ENCODE results near the gene ZNRF3. TPM values are rescaled to one million over a fixed set of nuclear protein-coding genes. Genes with fewer than 3 reads are reported as not detected.

The ZNRF3 gene
- total RNA-seq, 1 donor from 2014 or later = 2.0 TPM

- no peak for DNase-seq (ENCODE audit: low read depth in 2 of 2)
Measured at GRCh38 chr22:29009148-29009547, 125.8 kb downstream of the ZNRF3 start.

DNA sequence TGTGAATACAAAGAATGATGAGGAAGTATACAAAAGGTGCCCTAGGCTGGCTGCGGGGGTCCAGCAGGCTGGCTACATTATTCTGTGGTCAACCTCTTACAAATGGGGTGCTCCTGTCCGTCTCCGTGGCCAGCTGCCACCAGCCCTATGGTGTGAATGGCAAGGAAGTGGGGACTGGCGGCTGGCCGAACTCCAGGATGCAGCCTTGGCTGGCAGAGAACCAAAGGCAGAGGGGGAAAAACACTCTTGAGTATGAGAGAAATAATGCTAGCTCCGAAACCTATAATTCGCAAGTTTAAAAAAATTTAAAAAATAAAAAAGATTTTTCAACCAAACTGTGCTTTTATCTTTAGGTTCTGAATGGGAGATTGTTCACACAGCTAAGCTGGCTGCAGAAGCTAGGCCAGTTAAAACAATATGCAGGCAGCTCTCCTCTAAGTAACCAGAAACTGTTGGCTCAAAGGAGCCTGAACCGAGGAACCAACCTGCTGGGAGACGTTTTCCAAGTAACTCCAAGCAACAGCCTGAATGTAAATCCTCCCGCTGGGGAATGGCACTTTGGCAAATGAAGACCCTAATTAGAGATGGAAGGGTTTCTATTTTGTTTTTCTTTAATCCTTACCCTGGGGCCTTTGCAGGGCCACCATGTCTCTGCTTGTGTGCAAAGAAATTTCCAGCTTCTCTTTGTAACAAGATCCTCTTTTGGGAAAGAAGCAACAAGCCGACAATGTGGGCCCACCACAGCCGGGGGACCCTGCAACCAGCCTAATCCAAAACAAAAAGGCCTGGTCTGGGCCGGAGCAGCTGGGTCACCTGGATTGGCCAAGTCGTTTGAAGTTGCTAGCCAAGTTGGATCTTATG lies 128.1 kb downstream of the ZNRF3 start:
- peak in 1 of 2 donors; percentile 29 for DNase-seq (ENCODE audit: low read depth in 2 of 2)

DNA sequence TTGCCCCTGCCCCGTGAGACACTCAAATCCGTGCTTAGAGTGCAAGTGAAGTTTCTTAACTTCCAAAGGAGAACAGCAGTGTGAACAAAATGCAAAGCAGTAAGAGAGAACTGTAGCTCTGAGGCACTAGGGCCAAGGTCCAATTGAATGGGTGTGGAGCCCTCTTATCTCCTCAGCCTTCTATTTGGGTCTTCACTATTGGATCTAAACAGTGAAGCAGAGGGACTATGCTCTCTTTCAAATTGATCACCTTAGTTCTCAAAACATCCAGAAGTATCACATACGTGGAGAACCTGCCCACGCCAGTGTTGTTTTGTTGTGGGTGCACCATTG lies 128.7 kb downstream of the ZNRF3 start:
- no peak for DNase-seq (ENCODE audit: low read depth in 2 of 2)

- no peak for DNase-seq (ENCODE audit: low read depth in 2 of 2)
Measured at GRCh38 chr22:29012952-29013351, 129.6 kb downstream of the ZNRF3 start.

DNA sequence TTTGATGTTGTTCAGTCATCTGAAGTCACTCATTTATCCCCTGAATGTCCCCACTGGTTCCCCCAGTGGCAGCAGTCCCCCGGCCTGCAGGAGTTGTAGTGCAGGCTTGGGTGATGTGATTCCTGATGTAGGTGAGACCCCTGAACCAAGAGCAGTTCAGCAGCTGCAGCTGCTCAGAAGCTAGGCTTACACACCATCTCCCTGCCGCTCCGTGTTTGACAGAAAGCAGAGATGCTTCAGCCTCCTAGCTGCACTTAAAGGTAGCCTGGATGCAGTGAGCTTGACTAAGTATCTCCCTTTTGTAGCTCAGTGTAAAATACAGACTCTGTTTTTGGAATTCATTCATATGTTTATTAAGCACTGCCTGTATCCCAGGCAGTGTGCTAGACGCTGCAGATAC lies 130.9 kb downstream of the ZNRF3 start:
- DNase-seq (ENCODE audit: low read depth in 2 of 2) = no peak

GRCh38 chr22:29014773-29015172 lies 131.4 kb downstream of the ZNRF3 start:
- no peak for DNase-seq (ENCODE audit: low read depth in 2 of 2)

DNA sequence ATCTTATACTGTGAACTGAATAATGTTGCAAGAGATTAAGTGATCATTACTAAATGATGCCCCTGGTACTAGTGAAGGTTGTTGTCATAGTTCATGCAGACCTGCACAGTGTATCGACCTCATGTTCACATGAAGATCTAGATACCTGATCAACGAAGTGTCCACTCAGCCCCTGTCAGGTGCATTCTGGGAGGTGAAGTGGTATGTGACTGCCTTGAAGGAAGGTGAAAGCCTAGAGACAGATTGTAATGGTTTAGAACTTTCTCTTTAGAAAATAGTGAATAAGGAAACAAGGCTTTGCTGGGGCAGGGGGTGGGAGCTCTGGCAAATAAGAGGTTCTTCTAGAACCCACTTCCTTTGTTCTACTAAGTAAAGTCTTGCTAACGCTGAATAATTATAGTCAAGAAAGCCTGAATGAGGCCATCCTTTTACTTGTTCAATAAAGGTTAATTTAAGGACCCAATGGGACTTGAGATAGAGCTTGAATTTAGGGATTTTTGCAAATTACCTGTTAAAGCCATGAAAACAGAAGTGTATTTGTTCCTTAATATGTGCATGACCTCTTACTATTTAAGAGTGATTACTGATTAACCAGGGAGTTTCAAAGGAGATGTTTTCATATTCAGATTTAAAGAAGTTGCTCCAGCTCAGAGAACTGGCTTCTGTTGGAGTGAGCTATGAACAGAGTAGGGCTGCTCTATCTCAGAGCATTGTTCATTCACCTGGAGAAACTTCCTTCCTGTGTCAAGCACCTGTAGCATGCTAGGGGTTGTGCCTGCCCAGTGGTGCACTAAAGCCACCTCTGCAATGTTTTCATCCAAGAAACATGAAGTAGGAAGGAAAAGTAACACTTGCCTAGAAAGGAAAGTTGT lies 132.9 kb downstream of the ZNRF3 start:
- no peak for DNase-seq (ENCODE audit: low read depth in 2 of 2)

DNA sequence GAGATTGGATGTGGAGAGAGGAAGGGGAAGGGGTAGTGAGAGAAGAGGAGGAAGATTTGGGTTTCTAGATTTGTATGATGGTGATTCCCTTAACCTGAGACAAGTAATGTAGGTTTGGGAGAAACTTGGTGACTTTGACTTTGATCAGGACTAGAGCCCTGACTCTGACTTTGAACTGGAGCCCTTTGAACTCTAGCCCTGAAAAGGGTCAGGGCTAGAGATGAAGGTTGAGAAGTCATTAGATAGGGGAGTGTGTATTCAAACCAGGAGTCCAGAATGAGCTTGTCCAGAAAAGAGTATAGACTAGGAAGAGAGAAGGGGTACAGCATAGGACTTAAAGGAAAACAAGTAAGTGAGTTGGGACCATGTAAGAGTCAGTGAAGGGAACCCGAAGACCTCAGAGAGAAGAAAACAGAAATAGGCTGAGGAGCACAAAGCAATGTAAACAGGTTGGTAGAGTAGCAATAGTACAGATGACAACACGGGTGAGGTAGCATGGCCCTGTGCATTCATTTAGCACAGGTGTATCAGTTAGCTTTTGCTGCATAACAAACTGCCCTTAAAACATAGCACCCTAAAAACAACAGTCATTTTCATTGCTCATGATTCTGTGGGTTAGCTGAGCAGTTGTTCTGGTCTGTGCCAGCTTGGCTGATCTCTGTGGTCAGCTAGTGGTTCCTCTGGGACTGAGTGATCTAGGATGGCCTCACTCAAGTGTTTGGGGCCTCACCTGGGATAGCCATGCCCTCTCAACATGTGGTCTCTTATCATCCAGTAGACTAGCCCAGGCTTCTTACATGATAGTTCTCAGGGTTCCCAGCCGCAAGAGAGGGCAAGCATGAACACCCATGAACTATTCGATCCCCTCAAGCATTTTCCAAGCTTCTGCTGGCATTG lies 135.2 kb downstream of the ZNRF3 start:
- no peak for DNase-seq (ENCODE audit: low read depth in 2 of 2)

DNA sequence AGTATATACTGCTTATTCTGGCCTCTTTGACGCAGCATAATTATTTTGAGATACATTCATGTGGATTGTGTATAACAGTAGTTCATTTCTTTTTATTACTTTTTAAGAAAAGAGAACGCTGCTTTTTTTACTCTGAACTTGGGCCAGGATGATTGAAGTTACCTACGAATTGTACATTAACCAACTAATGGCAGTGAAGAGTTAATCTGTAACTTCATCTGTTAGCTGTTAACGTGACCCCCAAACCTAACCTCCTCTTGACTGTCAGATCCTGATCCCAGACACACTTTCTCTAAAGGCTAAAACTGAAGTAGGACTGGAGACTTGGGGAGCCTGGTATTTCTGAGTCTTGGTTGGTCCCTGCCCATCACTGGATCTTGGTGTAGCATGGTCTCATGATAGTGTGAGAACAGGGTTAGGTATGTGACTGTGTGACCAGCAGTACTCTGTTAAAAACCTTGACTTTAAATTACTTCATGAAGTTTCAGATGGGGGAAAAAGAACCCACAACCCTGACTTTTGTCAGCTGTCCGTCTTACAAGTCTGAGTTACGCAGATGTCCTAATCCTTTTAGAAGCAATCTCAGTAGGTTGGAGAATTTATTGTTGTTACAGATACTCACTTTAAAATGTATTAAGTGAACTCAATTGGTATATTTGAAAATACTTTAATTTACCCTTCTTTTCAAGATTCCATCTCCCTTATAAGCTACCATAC lies 138.9 kb downstream of the ZNRF3 start:
- DNase-seq (ENCODE audit: low read depth in 2 of 2) = no peak

GRCh38 chr22:29023172-29023796 lies 139.9 kb downstream of the ZNRF3 start:
- no peak for DNase-seq (ENCODE audit: low read depth in 2 of 2)

DNA sequence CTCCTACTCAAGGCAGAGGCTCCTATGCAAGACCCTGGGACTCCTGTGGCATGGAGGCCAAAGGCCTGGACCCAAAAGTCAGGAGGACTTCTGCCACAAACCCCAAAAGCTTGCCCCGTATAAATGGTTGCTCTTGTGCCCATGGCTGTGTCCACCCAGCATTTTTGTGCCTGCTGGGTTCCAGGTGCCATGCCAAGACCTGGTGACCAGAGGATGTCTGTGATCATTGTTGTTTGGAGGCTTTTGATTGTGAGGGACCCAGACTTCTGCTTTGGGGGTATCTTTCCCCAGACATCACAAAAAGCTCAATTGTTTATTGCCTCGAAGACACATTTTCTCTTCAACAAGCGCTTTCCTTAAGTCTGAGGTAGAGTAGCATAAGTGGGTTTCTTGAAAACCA lies 143.2 kb downstream of the ZNRF3 start:
- no peak for DNase-seq (ENCODE audit: low read depth in 2 of 2)

DNA sequence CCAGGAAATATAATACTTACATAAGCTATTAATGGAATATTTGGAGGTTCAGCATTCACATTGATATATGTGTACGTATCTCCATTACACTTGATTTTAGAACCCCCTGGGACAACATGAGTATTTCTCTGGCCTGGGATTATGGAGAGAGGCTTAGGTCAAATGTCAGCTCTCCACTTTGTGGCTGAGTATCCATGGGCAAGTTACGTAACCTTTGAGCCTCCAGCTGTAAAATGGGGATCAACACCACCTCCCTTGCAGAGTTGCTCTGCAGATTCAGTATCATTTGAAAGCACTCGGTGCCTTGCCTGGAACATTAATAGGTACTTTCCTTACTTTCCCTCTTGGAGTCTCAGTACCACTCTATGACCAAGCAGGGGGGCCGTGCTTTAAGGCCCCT lies 145.1 kb downstream of the ZNRF3 start:
- DNase-seq (ENCODE audit: low read depth in 2 of 2) = no peak

- no peak for DNase-seq (ENCODE audit: low read depth in 2 of 2)
Measured at GRCh38 chr22:29029202-29030000, 146.0 kb downstream of the ZNRF3 start.

GRCh38 chr22:29030016-29030617 lies 146.7 kb downstream of the ZNRF3 start:
- peak in 1 of 2 donors; percentile 19 for DNase-seq (ENCODE audit: low read depth in 2 of 2)

GRCh38 chr22:29030618-29031226 lies 147.3 kb downstream of the ZNRF3 start:
- peak; percentile 86 to 91 for DNase-seq (ENCODE audit: low read depth in 2 of 2)

GRCh38 chr22:29031227-29032011 lies 148.0 kb downstream of the ZNRF3 start:
- peak; percentile 92 to 98 for DNase-seq (ENCODE audit: low read depth in 2 of 2)

DNA sequence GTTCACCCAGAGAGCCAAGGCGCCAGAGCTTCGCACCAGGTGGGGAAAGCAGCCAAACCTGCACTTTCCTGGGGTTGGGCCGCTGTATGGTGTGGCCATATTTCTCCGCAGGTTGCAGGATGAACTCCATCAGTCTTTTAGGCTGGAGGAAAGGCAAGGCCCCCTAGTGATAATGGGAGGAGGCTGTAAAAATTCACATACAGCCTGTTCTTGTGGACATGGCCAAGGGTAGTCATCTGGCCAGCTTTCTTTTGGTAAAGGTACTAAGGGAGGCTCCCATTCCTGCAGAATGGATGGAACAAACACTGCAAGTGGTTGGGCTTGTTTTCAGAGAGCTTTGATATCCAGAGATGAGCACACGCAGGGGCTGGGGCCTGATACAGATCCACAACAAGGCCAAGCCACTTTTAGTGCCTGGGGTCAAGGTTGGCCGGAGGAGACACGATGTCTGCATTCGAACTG lies 148.7 kb downstream of the ZNRF3 start:
- DNase-seq (ENCODE audit: low read depth in 2 of 2) = peak in 1 of 2 donors; percentile 15

GRCh38 chr22:29032584-29032983 lies 149.2 kb downstream of the ZNRF3 start:
- peak; percentile 52 to 59 for DNase-seq (ENCODE audit: low read depth in 2 of 2)
